ENCODE data around the gene LGALS7B.
"Not testable (repeated sequence)": the region's sequence is repeated elsewhere in the genome, so short reads cannot be mapped to it uniquely, and the experiment has no call there.

Gene LGALS7B

GRCh38 chr19:38788478-38789243 lies at the start of gene LGALS7B:
Gene LGALS7B, plus strand, starts transcription at chr19:38789200. Its CDS starts 27 bp downstream, at chr19:38789227.
- no peak for DNase-seq

DNA sequence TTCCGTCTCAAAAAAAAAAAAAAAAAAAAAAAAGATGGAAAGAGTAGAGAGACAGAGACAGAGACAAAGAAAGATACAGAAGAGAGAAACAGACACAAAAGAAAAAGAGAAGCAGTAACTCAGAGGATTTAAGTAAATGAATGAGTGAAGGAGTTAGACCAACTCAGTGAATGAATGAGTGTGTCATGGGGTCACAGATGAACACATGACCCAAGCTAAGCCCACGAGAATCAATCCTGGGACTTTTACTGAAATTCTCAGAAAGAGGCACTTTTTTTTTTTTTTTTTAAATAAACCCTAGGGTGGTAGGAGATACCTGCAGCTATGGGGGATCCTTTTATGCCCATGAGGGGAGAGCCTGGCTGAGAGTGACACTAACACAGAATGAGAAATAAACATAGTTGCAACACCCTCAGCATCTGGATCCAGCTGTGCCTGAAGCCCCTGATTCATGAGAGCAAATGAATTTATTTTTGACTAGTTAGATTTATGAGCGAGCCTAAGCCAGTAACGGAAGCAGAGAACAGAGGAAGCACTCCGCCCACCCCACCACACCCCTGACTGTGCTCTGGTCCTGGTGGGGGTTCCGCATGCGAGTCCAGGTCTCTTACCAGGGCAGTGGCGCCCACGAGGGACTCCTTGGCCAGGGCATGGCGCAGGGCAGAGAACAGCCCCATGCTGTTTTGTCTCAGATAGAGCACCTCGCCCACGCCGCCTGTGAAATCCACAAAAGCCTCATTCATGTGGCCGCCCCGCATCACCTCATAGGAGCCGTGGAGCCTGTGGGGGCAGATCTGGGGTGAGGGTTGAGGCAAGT lies 49.4 kb upstream of the LGALS7B start:
- no peak for DNase-seq

DNA sequence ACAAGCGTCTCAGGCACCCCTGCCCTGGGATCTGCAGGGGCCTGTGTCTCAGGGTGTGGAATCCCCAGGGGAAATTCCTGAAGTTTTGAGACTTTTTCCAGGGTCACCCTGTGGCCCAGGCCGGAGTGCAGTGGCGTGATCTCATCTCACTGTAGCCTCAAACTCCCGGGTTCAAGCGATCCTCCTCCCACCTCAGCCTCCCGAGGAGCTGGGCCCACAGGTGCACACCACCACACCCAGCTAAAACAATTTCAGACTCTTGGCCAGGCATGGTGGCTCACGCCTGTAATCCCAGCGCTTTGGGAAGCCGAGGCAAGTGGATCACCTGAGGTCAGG lies 48.8 kb upstream of the LGALS7B start:
- no peak for DNase-seq

GRCh38 chr19:38740932-38741331 lies 48.1 kb upstream of the LGALS7B start:
- DNase-seq, result no peak

DNA sequence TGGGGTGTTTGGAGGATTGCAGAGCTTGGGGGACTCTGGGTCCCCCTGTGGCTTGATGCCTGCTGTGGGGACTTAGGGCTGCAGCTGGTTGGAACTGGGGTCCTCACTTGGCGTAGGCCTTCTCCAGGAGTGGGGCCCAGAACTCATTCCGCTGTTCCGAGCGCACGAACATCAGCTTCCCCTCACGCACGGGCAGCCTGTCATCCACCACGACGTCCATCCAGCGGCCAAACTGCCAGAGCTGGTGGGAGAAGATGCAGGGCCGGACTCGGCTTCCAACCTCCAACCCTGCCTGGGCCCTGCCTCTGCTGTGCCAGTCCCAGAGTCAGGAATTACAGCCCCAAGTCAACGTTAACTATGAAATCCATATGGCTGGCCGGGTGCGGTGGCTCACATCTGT lies 47.3 kb upstream of the LGALS7B start:
- DNase-seq, result no peak

- DNase-seq, result no peak
Observed at GRCh38 chr19:38742296-38742695, 46.7 kb upstream of the LGALS7B start.

- no peak for DNase-seq
Observed at GRCh38 chr19:38742906-38743305, 46.1 kb upstream of the LGALS7B start.

GRCh38 chr19:38743394-38744297 lies 45.4 kb upstream of the LGALS7B start:
- no peak for DNase-seq

DNA sequence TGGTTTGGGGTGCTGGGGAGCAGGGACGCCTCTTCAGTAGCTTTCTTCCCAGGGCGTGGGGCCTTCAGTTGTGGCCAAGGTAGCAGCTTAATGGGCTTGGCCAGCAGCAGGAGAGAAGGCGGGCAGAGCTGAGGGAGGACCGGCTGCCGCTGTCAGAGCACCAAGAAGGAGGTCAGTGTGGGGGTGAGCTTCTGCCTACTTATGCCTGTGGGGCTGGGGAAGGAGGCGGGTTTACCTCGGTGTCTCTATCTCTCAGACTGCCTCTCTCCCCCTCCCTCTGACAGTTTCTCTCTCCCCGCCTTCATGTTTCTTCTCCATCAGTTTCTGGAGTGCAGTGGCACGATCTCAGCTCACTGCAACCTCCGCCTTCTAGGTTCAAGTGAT lies 44.7 kb upstream of the LGALS7B start, which contains the start of gene CAPN12:
Gene CAPN12, minus strand, starts transcription at position 177 of the 384 bp plus-strand sequence. CDS start 309 bp downstream, outside the sequence.
- no peak for DNase-seq

DNA sequence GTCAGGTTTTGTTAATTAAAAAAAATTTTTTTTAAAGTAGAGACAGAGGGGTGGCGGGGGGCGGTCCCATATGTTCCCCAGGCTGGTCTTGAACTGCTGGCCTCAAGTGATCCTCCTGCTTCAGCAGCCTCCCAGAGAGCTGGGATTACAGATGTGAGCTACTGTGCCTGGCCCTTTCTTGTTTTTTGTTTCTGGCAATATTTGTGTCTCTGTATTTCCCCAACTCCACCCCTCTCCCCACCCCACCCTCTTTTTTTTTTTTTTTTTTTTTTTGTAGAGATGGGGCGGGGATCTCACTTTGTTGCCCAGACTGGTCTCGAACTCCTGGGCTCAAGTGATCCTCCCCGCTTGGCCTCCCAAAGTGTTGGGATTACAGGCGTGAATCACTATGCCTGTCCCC lies 44.1 kb upstream of the LGALS7B start:
- DNase-seq, result no peak

DNA sequence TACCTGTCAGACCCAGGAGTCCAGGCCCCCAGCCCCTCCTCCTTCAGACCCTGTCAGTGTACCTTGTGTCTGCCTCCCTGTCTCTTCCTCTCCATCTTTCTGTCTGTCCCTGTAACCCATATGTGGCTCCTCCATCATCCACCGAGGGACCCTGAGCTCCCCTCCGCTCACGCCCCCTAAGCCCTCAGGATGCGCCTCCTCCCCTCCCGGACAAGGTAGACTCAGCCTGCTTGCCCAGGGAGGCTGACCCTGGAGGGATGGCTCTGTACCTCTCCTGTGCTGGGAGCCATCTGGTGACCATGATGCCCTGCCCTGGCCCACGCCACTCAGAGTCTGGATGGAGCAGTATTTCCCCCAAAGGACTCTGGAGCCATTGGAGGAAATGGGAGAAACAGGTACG lies 43.7 kb upstream of the LGALS7B start:
- no peak for DNase-seq

GRCh38 chr19:38753783-38754182 lies 35.2 kb upstream of the LGALS7B start:
- DNase-seq, result not testable (repeated sequence)

DNA sequence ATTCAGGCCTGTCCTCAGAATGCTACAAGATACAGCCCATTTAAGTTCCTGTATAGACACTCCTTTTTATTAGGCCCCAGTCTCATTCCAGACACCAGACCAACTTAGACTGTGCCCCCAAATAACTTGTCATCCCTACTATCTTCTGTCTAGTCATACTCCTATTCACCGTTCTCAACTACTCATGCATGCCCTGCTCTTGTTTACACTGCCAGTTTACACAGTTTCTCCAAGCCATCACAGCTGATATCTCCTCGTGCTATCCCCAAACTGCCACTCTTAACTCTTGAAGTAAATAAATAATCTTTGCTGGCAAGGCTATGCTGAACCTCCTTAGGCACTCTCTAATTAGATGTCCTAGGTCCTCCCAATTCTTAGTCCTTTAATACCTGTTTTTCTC lies 34.8 kb upstream of the LGALS7B start:
- not testable (repeated sequence) for DNase-seq

DNA sequence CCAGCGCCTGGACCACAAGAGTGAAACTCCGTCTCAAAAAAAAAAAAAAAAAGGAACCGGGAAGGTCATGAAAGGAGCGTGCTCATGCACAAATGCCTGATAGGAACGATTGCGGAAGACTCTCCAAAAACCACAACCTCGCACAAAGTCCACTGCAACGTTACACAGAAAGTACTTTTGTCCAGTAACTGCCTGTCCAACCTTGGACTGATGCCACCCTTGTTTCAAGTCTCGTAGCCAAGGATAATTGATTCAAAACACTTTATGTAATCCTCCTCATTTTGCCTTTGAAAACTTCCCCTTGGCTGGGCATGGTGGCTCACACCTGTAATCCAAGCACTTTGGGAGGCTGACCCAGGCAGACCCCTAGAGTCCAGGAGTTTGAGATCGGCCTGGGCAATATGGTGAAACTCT lies 29.4 kb upstream of the LGALS7B start:
- DNase-seq, result no peak

DNA sequence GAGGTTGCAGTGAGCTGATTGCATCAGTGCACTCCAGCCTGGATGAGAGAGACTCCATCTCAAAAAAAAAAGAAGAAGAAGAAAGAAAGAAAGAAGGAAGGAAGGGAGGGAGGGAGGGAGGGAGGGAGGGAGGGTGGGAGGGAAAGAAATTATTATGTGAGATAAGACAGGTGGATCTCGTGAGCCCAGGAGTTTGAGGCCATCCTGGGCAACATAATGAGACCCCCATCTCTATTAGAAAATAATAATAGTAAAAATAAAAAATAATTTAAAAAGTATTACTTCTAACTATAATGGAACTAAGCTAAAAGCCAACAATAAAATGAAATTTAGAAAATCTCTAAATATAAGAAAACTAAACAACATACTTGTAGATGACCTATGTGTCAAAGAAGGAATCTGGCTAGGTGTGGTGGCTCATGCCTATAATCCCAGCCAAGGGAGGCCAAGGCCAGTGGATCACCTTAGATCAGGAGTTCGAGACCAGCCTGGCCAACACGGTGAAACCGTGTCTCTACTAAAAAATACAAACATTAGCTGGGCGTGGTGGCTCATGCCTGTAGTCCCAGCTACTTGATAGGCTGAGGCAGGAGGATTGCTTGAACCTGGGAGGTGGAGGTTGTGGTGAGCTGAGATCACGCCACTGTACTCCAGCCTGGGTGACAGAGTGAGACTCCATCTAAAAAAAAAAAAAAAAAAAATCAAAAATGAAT lies 28.0 kb upstream of the LGALS7B start:
- not testable (repeated sequence) for DNase-seq

DNA sequence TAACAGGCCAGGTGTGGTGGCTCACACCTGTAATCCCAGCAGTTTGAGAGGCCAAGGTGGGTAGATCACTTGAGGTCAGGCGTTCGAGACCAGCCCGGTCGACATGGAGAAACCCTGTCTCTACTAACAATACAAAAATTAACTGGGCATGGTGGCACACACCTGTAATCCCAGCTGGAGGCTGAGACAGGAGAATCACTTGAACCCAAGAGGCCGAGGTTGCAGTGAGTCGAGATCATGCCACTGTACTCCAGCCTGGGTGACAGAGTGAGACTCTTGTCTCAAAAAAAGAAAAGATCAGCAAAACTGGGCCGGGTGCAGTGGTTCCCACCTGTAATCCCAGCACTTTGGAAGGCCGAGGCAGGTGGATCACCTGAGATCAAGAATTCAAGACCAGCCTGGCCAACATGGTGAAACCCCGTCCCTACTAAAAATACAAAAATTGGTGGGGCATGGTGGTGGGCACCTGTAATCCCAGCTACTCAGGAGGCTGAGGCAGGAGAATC lies 27.1 kb upstream of the LGALS7B start:
- DNase-seq, result not testable (repeated sequence)

DNA sequence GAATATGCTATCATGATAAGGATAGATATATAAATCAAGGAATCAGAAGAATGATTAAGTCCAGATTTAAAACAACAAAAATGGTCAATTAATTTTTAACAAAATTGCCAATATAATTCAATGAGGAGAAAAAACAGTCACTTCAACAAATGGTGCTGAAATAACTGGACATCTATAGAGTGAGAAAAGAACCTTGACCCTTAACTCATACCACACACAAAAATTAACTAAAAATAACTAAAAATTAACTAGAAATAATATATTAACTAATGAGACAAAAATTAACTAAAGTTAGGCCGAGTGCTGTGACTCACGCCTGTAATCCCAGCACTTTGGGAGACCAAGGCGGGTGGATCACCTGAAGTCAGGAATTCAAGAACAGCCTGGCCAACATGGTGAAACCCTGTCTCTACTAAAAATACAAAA lies 25.2 kb upstream of the LGALS7B start:
- DNase-seq, result no peak

DNA sequence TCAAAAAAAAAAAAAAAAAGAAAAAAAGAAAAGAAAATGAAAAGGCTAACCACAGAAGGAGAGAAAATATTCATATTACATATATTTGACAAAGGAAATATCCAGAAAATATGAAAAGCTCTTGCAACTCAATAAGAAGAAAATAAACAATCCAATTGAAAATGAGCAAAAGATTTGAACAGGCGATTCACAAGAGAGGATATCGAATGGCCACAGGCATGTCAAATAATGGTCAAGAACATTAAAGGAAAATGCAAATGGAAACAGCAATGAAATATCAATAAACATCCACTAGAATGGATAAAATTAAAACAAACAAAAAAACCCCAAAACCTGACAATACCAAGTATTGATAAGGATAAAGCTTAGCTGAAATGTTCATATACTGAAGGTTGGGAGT lies 23.8 kb upstream of the LGALS7B start:
- no peak for DNase-seq

- DNase-seq, result no peak
Observed at GRCh38 chr19:38766276-38767047, 22.5 kb upstream of the LGALS7B start.

- peak; percentile 9 for DNase-seq
Observed at GRCh38 chr19:38769635-38770211, 19.3 kb upstream of the LGALS7B start.
